Central memory CD4-positive, alpha-beta T cell (primary cell): ENCODE data around the gene ZNF555.

ENCODE experiments used
- DNase-seq: peaks from one replicate; pipeline ENCODE4 v3.0.0; 2022

ZNF555 gene

GRCh38 chr19:2827022-2827421 lies 14.3 kb upstream of the ZNF555 start:
- no peak for DNase-seq

GRCh38 chr19:2827840-2828489 lies 13.3 kb upstream of the ZNF555 start:
- DNase-seq = no peak

GRCh38 chr19:2834294-2834871 lies 6.9 kb upstream of the ZNF555 start:
- no peak for DNase-seq

- no peak for DNase-seq
Measured at GRCh38 chr19:2837430-2837829, 3.8 kb upstream of the ZNF555 start.

GRCh38 chr19:2841855-2842574 lies 740 bp downstream of the ZNF555 start:
- no peak for DNase-seq

- DNase-seq = no peak
Measured at GRCh38 chr19:2845107-2845506, 3.8 kb downstream of the ZNF555 start.

GRCh38 chr19:2846180-2846894 lies 5.1 kb downstream of the ZNF555 start:
- no peak for DNase-seq

GRCh38 chr19:2847507-2847906 lies 6.2 kb downstream of the ZNF555 start:
- no peak for DNase-seq

GRCh38 chr19:2848616-2849015 lies 7.3 kb downstream of the ZNF555 start:
- no peak for DNase-seq

- no peak for DNase-seq
Measured at GRCh38 chr19:2850256-2850925, 9.1 kb downstream of the ZNF555 start.

GRCh38 chr19:2852598-2852997 lies 11.3 kb downstream of the ZNF555 start:
- no peak for DNase-seq

- no peak for DNase-seq
Measured at GRCh38 chr19:2853015-2853606, 11.8 kb downstream of the ZNF555 start.

- no peak for DNase-seq
Measured at GRCh38 chr19:2854849-2855248, 13.6 kb downstream of the ZNF555 start.

- DNase-seq = peak; percentile 70
Measured at GRCh38 chr19:2856457-2857050, 15.3 kb downstream of the ZNF555 start.

GRCh38 chr19:2858864-2859263 lies 17.6 kb downstream of the ZNF555 start:
- DNase-seq = no peak

- DNase-seq = no peak
Measured at GRCh38 chr19:2863816-2864215, 22.5 kb downstream of the ZNF555 start.

- DNase-seq = no peak
Measured at GRCh38 chr19:2865334-2866100, 24.2 kb downstream of the ZNF555 start.

- DNase-seq = no peak
Measured at GRCh38 chr19:2866495-2867024, 25.3 kb downstream of the ZNF555 start.

GRCh38 chr19:2867025-2867991 lies 26.0 kb downstream of the ZNF555 start, which contains the start of gene ZNF556:
TSS of gene ZNF556 (plus strand) at chr19:2867335. CDS start at chr19:2867422, 87 bp downstream.
- no peak for DNase-seq

- DNase-seq = no peak
Measured at GRCh38 chr19:2869618-2870017, 28.3 kb downstream of the ZNF555 start.
